Neural cell (in vitro differentiated cells): ENCODE measurements around the gene RBM10.

ENCODE experiments used
- EP300 ChIP-seq: fragments of 450-650 bp; conservative IDR thresholded peaks from 2 replicates; pipeline ENCODE4 v1.6.1; 2014; ENCODE audit warnings: antibody characterized with exemption, mild to moderate bottlenecking, moderate library complexity; ENCODE audit not compliant: poor library complexity, severe bottlenecking
- EZH2 ChIP-seq: fragments of 200-600, 300-800 bp; shearing (Covaris generic), sonication (generic); IDR thresholded peaks from 2 replicates; pipeline ENCODE4 v1.6.1; 2014; ENCODE audit warnings: antibody characterized with exemption, low read length, borderline replicate concordance, mild to moderate bottlenecking; ENCODE audit not compliant: insufficient read depth, poor library complexity, severe bottlenecking
- MXI1 ChIP-seq: fragments of 450-650 bp; conservative IDR thresholded peaks from 2 replicates; pipeline ENCODE4 v1.6.1; 2014; ENCODE audit warnings: antibody characterized with exemption, mild to moderate bottlenecking; ENCODE audit not compliant: poor library complexity, severe bottlenecking
- POLR2AphosphoS5 ChIP-seq: IDR thresholded peaks from 2 replicates; pipeline ENCODE4 v1.6.1; 2012
- RAD21 ChIP-seq: fragments of 450-650 bp; conservative IDR thresholded peaks from 2 replicates; pipeline ENCODE4 v1.6.1; 2014; ENCODE audit warnings: antibody characterized with exemption, mild to moderate bottlenecking, moderate library complexity
- TF ChIP-seq, protein P1 (sequence below): fragments of 450-650 bp; IDR thresholded peaks from 2 replicates; pipeline ENCODE4 v1.5.1; 2014; ENCODE audit warnings: antibody characterized with exemption, mild to moderate bottlenecking, moderate library complexity; ENCODE audit not compliant: poor library complexity, severe bottlenecking

GRCh38 chrX:47148946-47149345 is 3.9 kb downstream of the RBM10 start:
- no peak for TF ChIP-seq EZH2
- TF ChIP-seq, protein P1, sequence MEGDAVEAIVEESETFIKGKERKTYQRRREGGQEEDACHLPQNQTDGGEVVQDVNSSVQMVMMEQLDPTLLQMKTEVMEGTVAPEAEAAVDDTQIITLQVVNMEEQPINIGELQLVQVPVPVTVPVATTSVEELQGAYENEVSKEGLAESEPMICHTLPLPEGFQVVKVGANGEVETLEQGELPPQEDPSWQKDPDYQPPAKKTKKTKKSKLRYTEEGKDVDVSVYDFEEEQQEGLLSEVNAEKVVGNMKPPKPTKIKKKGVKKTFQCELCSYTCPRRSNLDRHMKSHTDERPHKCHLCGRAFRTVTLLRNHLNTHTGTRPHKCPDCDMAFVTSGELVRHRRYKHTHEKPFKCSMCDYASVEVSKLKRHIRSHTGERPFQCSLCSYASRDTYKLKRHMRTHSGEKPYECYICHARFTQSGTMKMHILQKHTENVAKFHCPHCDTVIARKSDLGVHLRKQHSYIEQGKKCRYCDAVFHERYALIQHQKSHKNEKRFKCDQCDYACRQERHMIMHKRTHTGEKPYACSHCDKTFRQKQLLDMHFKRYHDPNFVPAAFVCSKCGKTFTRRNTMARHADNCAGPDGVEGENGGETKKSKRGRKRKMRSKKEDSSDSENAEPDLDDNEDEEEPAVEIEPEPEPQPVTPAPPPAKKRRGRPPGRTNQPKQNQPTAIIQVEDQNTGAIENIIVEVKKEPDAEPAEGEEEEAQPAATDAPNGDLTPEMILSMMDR, result no peak
- TF ChIP-seq RAD21, result no peak
- TF ChIP-seq POLR2AphosphoS5, result no peak
- no peak for TF ChIP-seq EP300
- TF ChIP-seq MXI1, result no peak
